ENCODE measurements around the gene YIF1A.

DNA sequence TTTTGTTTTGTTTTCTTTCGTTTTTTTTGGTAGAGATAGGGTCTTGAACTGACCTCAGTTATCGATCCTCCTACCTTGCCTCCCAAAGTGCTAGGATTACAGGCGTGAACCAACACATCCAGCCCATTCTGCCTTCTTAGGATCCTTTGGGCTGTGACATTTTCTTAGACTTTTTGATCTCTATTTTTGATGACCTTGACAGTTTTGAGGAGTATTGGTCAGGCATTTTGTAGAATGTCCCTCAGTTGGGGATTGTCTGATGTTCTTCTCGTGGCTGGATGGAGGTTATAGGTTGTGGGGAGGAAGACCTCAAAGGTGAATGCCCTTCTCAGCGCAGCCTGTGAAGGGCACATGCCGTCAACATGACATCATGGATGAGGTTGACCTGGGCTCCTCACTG lies 40.0 kb downstream of the YIF1A start:
- TF ChIP-seq PBX3 (IDR thresholded peaks at IDR 0.05) (no peak), CHD2 (IDR thresholded peaks at IDR 0.05; ENCODE audit: low read length, partially characterized antibody) (no peak), RFX5 (IDR thresholded peaks at IDR 0.05) (no peak), JUNB (IDR thresholded peaks at IDR 0.05) (no peak), MAZ (IDR thresholded peaks at IDR 0.05; ENCODE audit: borderline replicate concordance, low read depth, low read length) (no peak), POLR2A (IDR thresholded peaks at IDR 0.05; ENCODE audit: low read length) (no peak), HMGXB4 (CRISPR knock-in tag; IDR thresholded peaks at IDR 0.05; ENCODE audit: borderline replicate concordance) (no peak), EHMT2 (IDR thresholded peaks at IDR 0.05; ENCODE audit: low read depth) (no peak), SMC3 (IDR thresholded peaks at IDR 0.05) (no peak), ATOH8 (CRISPR knock-in tag; IDR thresholded peaks at IDR 0.05; ENCODE audit: low read depth) (no peak), ZFP36 (IDR thresholded peaks at IDR 0.05; ENCODE audit: borderline replicate concordance, partially characterized antibody) (no peak), BHLHE40 (IDR thresholded peaks at IDR 0.05; ENCODE audit: low read depth, low read length) (no peak)
- TF ChIP-seq, protein P1, sequence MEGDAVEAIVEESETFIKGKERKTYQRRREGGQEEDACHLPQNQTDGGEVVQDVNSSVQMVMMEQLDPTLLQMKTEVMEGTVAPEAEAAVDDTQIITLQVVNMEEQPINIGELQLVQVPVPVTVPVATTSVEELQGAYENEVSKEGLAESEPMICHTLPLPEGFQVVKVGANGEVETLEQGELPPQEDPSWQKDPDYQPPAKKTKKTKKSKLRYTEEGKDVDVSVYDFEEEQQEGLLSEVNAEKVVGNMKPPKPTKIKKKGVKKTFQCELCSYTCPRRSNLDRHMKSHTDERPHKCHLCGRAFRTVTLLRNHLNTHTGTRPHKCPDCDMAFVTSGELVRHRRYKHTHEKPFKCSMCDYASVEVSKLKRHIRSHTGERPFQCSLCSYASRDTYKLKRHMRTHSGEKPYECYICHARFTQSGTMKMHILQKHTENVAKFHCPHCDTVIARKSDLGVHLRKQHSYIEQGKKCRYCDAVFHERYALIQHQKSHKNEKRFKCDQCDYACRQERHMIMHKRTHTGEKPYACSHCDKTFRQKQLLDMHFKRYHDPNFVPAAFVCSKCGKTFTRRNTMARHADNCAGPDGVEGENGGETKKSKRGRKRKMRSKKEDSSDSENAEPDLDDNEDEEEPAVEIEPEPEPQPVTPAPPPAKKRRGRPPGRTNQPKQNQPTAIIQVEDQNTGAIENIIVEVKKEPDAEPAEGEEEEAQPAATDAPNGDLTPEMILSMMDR (IDR thresholded peaks at IDR 0.05), result no peak
